BLaER1 treated with 17β-estradiol and CSF1 and Interleukin-3, amounts not matched to agents 10 nM and 100 nM (cell line): ENCODE measurements around the gene GRM7.
A peak's percentile ranks its signal among the peaks of the same experiment; 100 is the strongest.

Experiments
- H3K27ac ChIP-seq, 11 experiments: shearing (Covaris generic); formaldehyde crosslinking; 2 replicates each; pipeline ENCODE4 v1.8.1; 2022
- H3K27me3 ChIP-seq, 11 experiments: shearing (Covaris generic); formaldehyde crosslinking; 2 replicates each; pipeline ENCODE4 v1.8.1; 2022
- H3K36me3 ChIP-seq, 11 experiments: shearing (Covaris generic); formaldehyde crosslinking; 2 replicates each; pipeline ENCODE4 v1.8.1; 2022
- H3K4me1 ChIP-seq, 10 experiments: shearing (Covaris generic); formaldehyde crosslinking; 2 replicates each; pipeline ENCODE4 v1.8.1; 2022
- H3K4me2 ChIP-seq, 11 experiments: shearing (Covaris generic); formaldehyde crosslinking; 2 replicates each; pipeline ENCODE4 v1.8.1; 2022
- H3K4me3 ChIP-seq, 10 experiments: shearing (Covaris generic); formaldehyde crosslinking; 2 replicates each; pipeline ENCODE4 v1.8.1; 2022
- H3K9ac ChIP-seq, 11 experiments: shearing (Covaris generic); formaldehyde crosslinking; 2 replicates each; pipeline ENCODE4 v1.8.1; 2022
- H3K9me3 ChIP-seq, 11 experiments: shearing (Covaris generic); formaldehyde crosslinking; replicated peaks in 1 of 11; 2 replicates each; pipeline ENCODE4 v1.8.1; 2022
- H4K20me1 ChIP-seq, 11 experiments: shearing (Covaris generic); formaldehyde crosslinking; 2 replicates each; pipeline ENCODE4 v1.8.1; 2022
- Cebpa-rat ChIP-seq, 11 experiments: shearing (Covaris generic); IDR thresholded peaks; 2 replicates each; pipeline ENCODE4 v1.8.1; 2022

GRM7 gene

DNA sequence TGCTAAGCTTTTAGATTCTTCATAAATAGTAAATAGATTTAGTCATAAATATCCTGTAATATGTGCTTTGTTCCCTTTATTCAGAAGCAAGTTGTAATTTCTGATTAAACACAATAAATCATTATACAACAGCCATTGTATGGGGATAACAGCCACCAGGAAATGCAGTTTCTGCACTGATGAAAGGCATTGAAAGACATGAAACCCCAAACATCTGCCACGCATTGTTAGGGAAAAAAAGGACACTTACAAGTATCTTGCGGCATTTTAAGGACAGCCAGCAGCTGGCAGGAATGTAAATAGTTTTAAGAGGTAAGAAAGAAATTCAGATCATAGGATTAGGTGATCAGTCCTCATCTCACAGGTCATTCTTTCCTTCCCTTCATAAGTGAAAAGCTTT lies 839.6 kb downstream of the GRM7 start:
- TF ChIP-seq Cebpa-rat (IDR thresholded peaks at IDR 0.05), result no peak
- Histone ChIP-seq H3K9ac (no peak overlapping the region), H4K20me1 (no peaks in the 10 kb centered on the region), H3K27me3 (no peaks in the 10 kb centered on the region), H3K9me3 (0 out of 22 replicates have a peak, but pooled peaks cover 0 to 3% (median 0%) of the 10 kb centered on the region in 11 experiments), H3K4me1 (peaks cover 0 to 4% (median 0%) of the 10 kb centered on the region in 10 experiments; a peak in 4 of 20 replicates), H3K4me3 (no peak overlapping the region), H3K27ac (no peak overlapping the region), H3K36me3 (no peaks in the 10 kb centered on the region), H3K4me2 (no peak overlapping the region)

- H3K4me3 ChIP-seq, result no peak overlapping the region
- no peak overlapping the region for H3K27ac ChIP-seq
- H3K9me3 ChIP-seq, result 0 out of 22 replicates have a peak, but pooled peaks cover 0 to 3% (median 0%) of the 10 kb centered on the region in 11 experiments
- TF ChIP-seq Cebpa-rat (IDR thresholded peaks at IDR 0.05), result no peak
- no peaks in the 10 kb centered on the region for H3K27me3 ChIP-seq
- H4K20me1 ChIP-seq, result no peaks in the 10 kb centered on the region
- no peak overlapping the region for H3K4me2 ChIP-seq
- no peaks in the 10 kb centered on the region for H3K36me3 ChIP-seq
- H3K4me1 ChIP-seq, result peaks cover 0 to 5% (median 0%) of the 10 kb centered on the region in 10 experiments; a peak in 4 of 20 replicates
- no peak overlapping the region for H3K9ac ChIP-seq
Measured at GRCh38 chr3:7700977-7701376, 840.1 kb downstream of the GRM7 start.

DNA sequence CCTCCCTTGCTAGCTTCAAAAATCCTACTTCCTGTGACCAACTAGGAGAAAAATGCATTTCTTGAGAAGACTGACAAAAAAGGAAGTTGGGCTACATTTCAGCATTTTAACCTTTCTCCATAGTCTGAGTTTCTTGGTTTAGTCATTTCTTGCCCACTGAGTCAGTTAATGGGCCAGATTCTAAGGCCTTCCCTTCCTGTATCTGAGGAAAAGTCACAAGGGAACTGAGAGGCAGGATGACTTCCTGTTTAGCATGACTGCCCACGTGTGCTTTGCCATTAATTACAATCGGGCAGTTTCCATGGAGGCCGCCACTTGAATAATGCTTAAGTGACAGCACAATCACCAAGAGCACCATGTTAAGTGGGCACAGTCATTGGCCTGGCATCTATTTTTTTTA lies 846.3 kb downstream of the GRM7 start:
- TF ChIP-seq Cebpa-rat (IDR thresholded peaks at IDR 0.05), result no peak
- Histone ChIP-seq H4K20me1 (no peaks in the 10 kb centered on the region), H3K4me1 (peaks cover 0 to 51% (median 10%) of the 10 kb centered on the region in 10 experiments; a peak in 10 of 20 replicates), H3K36me3 (no peaks in the 10 kb centered on the region), H3K9me3 (0 out of 22 replicates have a peak, but pooled peaks cover 0 to 3% (median 0%) of the 10 kb centered on the region in 11 experiments), H3K4me3 (no peak overlapping the region), H3K27me3 (no peaks in the 10 kb centered on the region), H3K4me2 (peak overlapping the region in 5 of 11 experiments; percentile 39 to 84 (median 73); a peak in 8 of 22 replicates), H3K27ac (peak overlapping the region in 5 of 11 experiments; percentile 41 to 85 (median 71); a peak in 8 of 22 replicates), H3K9ac (peak overlapping the region in 2 of 11 experiments; percentile 57 to 61; a peak in 4 of 22 replicates)

DNA sequence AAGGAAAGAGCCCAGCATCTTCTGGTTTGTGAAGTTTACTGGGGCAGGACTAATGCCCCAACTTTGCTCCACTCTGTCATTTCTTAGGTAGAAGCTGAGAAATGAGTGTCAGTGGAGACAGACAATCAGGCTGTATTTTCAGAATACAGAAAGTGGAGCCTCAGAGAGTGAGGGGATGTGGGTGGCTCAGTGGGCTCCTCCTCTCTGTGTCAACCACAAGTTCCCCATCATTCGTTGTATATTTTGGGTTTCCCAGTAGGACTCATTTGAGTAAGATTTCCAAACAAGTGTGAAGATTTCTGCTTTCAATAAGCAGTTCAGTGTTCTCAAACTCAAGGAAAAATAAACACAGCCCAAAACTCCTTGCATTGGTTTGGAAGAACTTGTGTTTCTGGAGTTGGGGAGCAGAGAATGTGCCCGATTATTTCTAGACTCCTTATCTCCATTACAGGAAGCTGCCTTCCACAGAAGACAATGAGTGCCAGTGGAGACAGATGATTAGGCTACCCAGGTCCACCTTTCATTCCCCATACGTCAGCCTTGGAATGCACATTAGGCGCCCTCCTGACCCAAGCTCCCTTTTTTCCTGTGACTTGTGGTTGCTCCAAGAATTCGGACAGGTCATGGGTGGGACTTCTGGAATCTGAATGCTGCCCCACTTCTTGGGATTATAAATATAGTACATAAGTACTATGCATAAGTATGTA lies 848.6 kb downstream of the GRM7 start:
- no peak for TF ChIP-seq Cebpa-rat (IDR thresholded peaks at IDR 0.05)
- Histone ChIP-seq H3K4me3 (no peak overlapping the region), H3K36me3 (no peaks in the 10 kb centered on the region)

GRCh38 chr3:7710284-7710683 lies 849.4 kb downstream of the GRM7 start:
- Histone ChIP-seq H4K20me1 (no peaks in the 10 kb centered on the region), H3K4me3 (no peak overlapping the region), H3K36me3 (no peaks in the 10 kb centered on the region), H3K4me2 (peak overlapping the region in 3 of 11 experiments; percentile 22 to 84 (median 73); a peak in 4 of 22 replicates), H3K27me3 (no peaks in the 10 kb centered on the region), H3K9me3 (no peaks in the 10 kb centered on the region), H3K4me1 (peaks cover 0 to 51% (median 10%) of the 10 kb centered on the region in 10 experiments; a peak in 10 of 20 replicates), H3K9ac (no peak overlapping the region; a peak in 1 of 22 replicates), H3K27ac (no peak overlapping the region)
- TF ChIP-seq Cebpa-rat (IDR thresholded peaks at IDR 0.05), result no peak

More for the DNA sequence above, 848.6 kb downstream of the GRM7 start:
- Histone ChIP-seq H3K4me1 (peaks cover 0 to 51% (median 10%) of the 10 kb centered on the region in 10 experiments; a peak in 10 of 20 replicates), H4K20me1 (no peaks in the 10 kb centered on the region), H3K27me3 (no peaks in the 10 kb centered on the region), H3K9ac (peak overlapping the region in 1 of 11 experiments; percentile 11; a peak in 1 of 22 replicates), H3K4me2 (peak overlapping the region in 5 of 11 experiments; percentile 46 to 84 (median 73); a peak in 10 of 22 replicates), H3K9me3 (0 out of 22 replicates have a peak, but pooled peaks cover 0 to 3% (median 0%) of the 10 kb centered on the region in 11 experiments), H3K27ac (peak overlapping the region in 4 of 11 experiments; percentile 15 to 85 (median 41); a peak in 6 of 22 replicates)

- Histone ChIP-seq H3K9ac (no peak overlapping the region), H3K27me3 (no peaks in the 10 kb centered on the region), H3K9me3 (no peaks in the 10 kb centered on the region), H3K4me3 (no peak overlapping the region), H3K27ac (no peak overlapping the region), H3K36me3 (no peaks in the 10 kb centered on the region), H4K20me1 (no peaks in the 10 kb centered on the region), H3K4me2 (no peak overlapping the region), H3K4me1 (peaks cover 0 to 22% (median 4%) of the 10 kb centered on the region in 10 experiments; a peak in 10 of 20 replicates)
- no peak for TF ChIP-seq Cebpa-rat (IDR thresholded peaks at IDR 0.05)
Measured at GRCh38 chr3:7713724-7714123, 852.8 kb downstream of the GRM7 start.

- no peak for TF ChIP-seq Cebpa-rat (IDR thresholded peaks at IDR 0.05)
Measured at GRCh38 chr3:7720649-7721297, 859.9 kb downstream of the GRM7 start.

DNA sequence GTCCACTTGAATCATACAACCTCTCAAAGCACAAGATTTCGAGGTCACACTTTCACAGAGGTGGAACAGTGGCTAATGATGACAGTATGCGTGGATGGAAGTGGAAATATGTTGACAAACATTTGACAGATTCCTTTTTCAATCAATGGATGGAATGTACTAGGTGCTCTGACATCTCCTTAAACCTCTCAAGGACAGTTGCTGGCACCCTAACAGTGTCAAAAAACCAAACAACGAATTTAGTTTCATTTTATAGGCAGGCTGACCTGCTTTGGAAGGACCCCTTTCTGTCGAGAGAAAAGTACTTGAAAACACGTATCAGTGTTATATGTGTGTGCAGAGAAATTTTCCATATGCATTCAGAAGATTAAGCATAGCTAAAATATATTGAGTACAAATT lies 861.0 kb downstream of the GRM7 start:
- H3K36me3 ChIP-seq, result no peaks in the 10 kb centered on the region
- H3K4me2 ChIP-seq, result no peak overlapping the region
- H3K4me1 ChIP-seq, result no peaks in the 10 kb centered on the region
- no peaks in the 10 kb centered on the region for H4K20me1 ChIP-seq
- H3K9ac ChIP-seq, result no peak overlapping the region
- TF ChIP-seq Cebpa-rat (IDR thresholded peaks at IDR 0.05), result no peak
- no peak overlapping the region for H3K27ac ChIP-seq
- no peak overlapping the region for H3K4me3 ChIP-seq
- H3K9me3 ChIP-seq, result no peaks in the 10 kb centered on the region
- no peaks in the 10 kb centered on the region for H3K27me3 ChIP-seq

More at GRCh38 chr3:7720649-7721297, 859.9 kb downstream of the GRM7 start:
- Histone ChIP-seq H3K27ac (no peak overlapping the region), H3K4me3 (no peak overlapping the region), H3K4me2 (no peak overlapping the region), H3K36me3 (no peaks in the 10 kb centered on the region), H3K27me3 (no peaks in the 10 kb centered on the region), H3K4me1 (no peaks in the 10 kb centered on the region), H4K20me1 (no peaks in the 10 kb centered on the region), H3K9me3 (no peaks in the 10 kb centered on the region), H3K9ac (no peak overlapping the region)
